HG03095 (cell line): Measurements from ENCODE around the gene THUMPD1.
A peak's percentile ranks its signal among the peaks of the same experiment; 100 is the strongest.
"Not testable (repeated sequence)": the region's sequence is repeated elsewhere in the genome, so short reads cannot be mapped to it uniquely, and the experiment has no call there.

Experiments
- ATAC-seq: cut with Tn5 transposase; IDR thresholded peaks from one replicate; pipeline ENCODE4 v1.9.1; 2021; ENCODE audit warnings: moderate library complexity; ENCODE audit not compliant: unreplicated experiment

The THUMPD1 gene

GRCh38 chr16:20750558-20750957, 8.9 kb upstream of the THUMPD1 start:
- no peak for ATAC-seq

- no peak for ATAC-seq
These were observed 7.9 kb upstream of the THUMPD1 start for GRCh38 chr16:20749474-20749873.

GRCh38 chr16:20747030-20747816, 5.6 kb upstream of the THUMPD1 start:
- no peak for ATAC-seq

- ATAC-seq: no peak
These were observed 4.8 kb upstream of the THUMPD1 start for GRCh38 chr16:20746461-20746860.

GRCh38 chr16:20744922-20745440, 3.4 kb upstream of the THUMPD1 start:
- ATAC-seq: no peak

- no peak for ATAC-seq
These were observed 2.0 kb upstream of the THUMPD1 start for GRCh38 chr16:20743591-20743990.

- peak; percentile 81 for ATAC-seq
These were observed 607 bp downstream of the THUMPD1 start for GRCh38 chr16:20740901-20741521.

GRCh38 chr16:20740007-20740883, 1.4 kb downstream of the THUMPD1 start:
- ATAC-seq: no peak

GRCh38 chr16:20735490-20735889, 6.1 kb downstream of the THUMPD1 start:
- ATAC-seq: no peak

GRCh38 chr16:20734782-20735181, 6.8 kb downstream of the THUMPD1 start:
- no peak for ATAC-seq

GRCh38 chr16:20734056-20734455, 7.6 kb downstream of the THUMPD1 start:
- ATAC-seq: no peak

GRCh38 chr16:20729141-20729540, 12.5 kb downstream of the THUMPD1 start:
- no peak for ATAC-seq

GRCh38 chr16:20727181-20727580, 14.4 kb downstream of the THUMPD1 start:
- ATAC-seq: no peak

- no peak for ATAC-seq
These were observed 15.0 kb downstream of the THUMPD1 start for GRCh38 chr16:20726661-20727060.

- ATAC-seq: no peak
These were observed 21.4 kb downstream of the THUMPD1 start for GRCh38 chr16:20720251-20720650.

GRCh38 chr16:20717718-20718117, 23.9 kb downstream of the THUMPD1 start:
- ATAC-seq: not testable (repeated sequence)

- no peak for ATAC-seq
These were observed 30.2 kb downstream of the THUMPD1 start for GRCh38 chr16:20711277-20711911.

GRCh38 chr16:20708129-20708528, 33.5 kb downstream of the THUMPD1 start:
- not testable (repeated sequence) for ATAC-seq

GRCh38 chr16:20707461-20707860, 34.2 kb downstream of the THUMPD1 start:
- ATAC-seq: no peak

- not testable (repeated sequence) for ATAC-seq
These were observed 35.6 kb downstream of the THUMPD1 start for GRCh38 chr16:20705972-20706371.

- ATAC-seq: no peak
These were observed 37.3 kb downstream of the THUMPD1 start for GRCh38 chr16:20704281-20704680.
